Neural crest cell (in vitro differentiated cells): ENCODE results near the gene CD2. TPM values are rescaled to one million over a fixed set of nuclear protein-coding genes. Genes with fewer than 3 reads are reported as not detected.

Experiments used
- DNase-seq: peaks from one replicate; pipeline ENCODE4 v3.0.0; 2021; ENCODE audit warnings: low read depth, mixed read lengths, low spot score
- H3K27ac Mint-ChIP-seq: one replicate; pipeline ENCODE4 v1.8.0; 2021; ENCODE audit warnings: mild to moderate bottlenecking, mixed read lengths; ENCODE audit not compliant: unreplicated experiment
- H3K27me3 Mint-ChIP-seq: 2 replicates; pipeline ENCODE4 v1.8.0; 2021; ENCODE audit warnings: low read depth, mild to moderate bottlenecking, mixed read lengths
- H3K36me3 Mint-ChIP-seq: 2 replicates; pipeline ENCODE4 v1.8.0; 2021; ENCODE audit warnings: low read depth, mild to moderate bottlenecking, mixed read lengths
- H3K4me1 Mint-ChIP-seq: 2 replicates; pipeline ENCODE4 v1.8.0; 2021; ENCODE audit warnings: mixed read lengths
- H3K4me3 Mint-ChIP-seq: one replicate; pipeline ENCODE4 v1.8.0; 2021; ENCODE audit warnings: mild to moderate bottlenecking, mixed read lengths
- H3K9me3 Mint-ChIP-seq: 2 replicates; pipeline ENCODE4 v1.8.0; 2021; ENCODE audit warnings: mixed read lengths
- total RNA-seq: library from RNA; stranded (reverse); gene quantifications from 2 replicates; pipeline ENCODE4 v1.2.1, GENCODE V29; 2021
- TF ChIP-seq, protein P1 (sequence below): fragments of 200-600 bp; sonication (generic); conservative IDR thresholded peaks from 2 replicates; pipeline ENCODE4 v1.5.0; 2021; ENCODE audit warnings: antibody characterized with exemption, mild to moderate bottlenecking

Gene CD2
- total RNA-seq, 1 donor from 2014 or later, result not detected

DNA sequence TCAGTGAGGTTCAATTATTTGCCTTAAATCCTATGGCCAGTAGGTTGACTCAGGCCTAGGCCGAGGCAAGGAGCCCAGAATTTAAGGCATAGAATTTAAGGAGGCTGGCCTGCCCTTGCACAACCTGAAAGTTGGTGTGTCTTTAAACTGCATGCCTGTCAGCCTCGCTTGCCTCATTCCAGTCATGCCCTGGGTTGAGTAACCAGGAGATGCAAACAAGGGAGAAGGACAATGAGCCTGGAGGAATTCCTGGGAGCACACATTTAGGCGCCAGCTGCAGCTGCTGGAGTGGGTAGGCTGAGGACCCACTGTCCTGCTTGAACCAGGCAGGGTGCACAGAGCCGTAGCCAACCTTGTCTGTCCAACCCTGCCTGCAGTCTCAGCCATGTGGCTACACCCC, 11.7 kb downstream of the CD2 start:
- Mint-ChIP-seq H3K4me3 (no peak overlapping the region), H3K4me1 (peaks cover 23% of the 10 kb centered on the region), H3K27me3 (no peaks in the 10 kb centered on the region), H3K9me3 (peaks cover 2% of the 10 kb centered on the region), H3K36me3 (no peaks in the 10 kb centered on the region), H3K27ac (no peak overlapping the region)
- DNase-seq, result no peak
- TF ChIP-seq, protein P1, sequence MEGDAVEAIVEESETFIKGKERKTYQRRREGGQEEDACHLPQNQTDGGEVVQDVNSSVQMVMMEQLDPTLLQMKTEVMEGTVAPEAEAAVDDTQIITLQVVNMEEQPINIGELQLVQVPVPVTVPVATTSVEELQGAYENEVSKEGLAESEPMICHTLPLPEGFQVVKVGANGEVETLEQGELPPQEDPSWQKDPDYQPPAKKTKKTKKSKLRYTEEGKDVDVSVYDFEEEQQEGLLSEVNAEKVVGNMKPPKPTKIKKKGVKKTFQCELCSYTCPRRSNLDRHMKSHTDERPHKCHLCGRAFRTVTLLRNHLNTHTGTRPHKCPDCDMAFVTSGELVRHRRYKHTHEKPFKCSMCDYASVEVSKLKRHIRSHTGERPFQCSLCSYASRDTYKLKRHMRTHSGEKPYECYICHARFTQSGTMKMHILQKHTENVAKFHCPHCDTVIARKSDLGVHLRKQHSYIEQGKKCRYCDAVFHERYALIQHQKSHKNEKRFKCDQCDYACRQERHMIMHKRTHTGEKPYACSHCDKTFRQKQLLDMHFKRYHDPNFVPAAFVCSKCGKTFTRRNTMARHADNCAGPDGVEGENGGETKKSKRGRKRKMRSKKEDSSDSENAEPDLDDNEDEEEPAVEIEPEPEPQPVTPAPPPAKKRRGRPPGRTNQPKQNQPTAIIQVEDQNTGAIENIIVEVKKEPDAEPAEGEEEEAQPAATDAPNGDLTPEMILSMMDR, result no peak

- Mint-ChIP-seq H3K36me3 (no peaks in the 10 kb centered on the region), H3K27me3 (no peaks in the 10 kb centered on the region), H3K27ac (no peak overlapping the region), H3K4me3 (no peak overlapping the region), H3K9me3 (peaks cover 2% of the 10 kb centered on the region), H3K4me1 (peaks cover 23% of the 10 kb centered on the region)
- TF ChIP-seq, protein P1, result no peak
- DNase-seq, result no peak
These were observed 12.6 kb downstream of the CD2 start for GRCh38 chr1:116766616-116767469.

GRCh38 chr1:116767782-116768382, 13.7 kb downstream of the CD2 start:
- Mint-ChIP-seq H3K9me3 (peaks cover 2% of the 10 kb centered on the region), H3K4me1 (peaks cover 15% of the 10 kb centered on the region), H3K36me3 (no peaks in the 10 kb centered on the region), H3K27ac (no peak overlapping the region), H3K27me3 (no peaks in the 10 kb centered on the region), H3K4me3 (no peak overlapping the region)
- TF ChIP-seq, protein P1, result no peak
- DNase-seq, result no peak

GRCh38 chr1:116768416-116769103, 14.3 kb downstream of the CD2 start:
- no peak overlapping the region for H3K27ac Mint-ChIP-seq
- no peaks in the 10 kb centered on the region for H3K9me3 Mint-ChIP-seq
- no peak overlapping the region for H3K4me3 Mint-ChIP-seq
- H3K36me3 Mint-ChIP-seq, result no peaks in the 10 kb centered on the region
- no peak for DNase-seq
- TF ChIP-seq, protein P1, result no peak
- H3K4me1 Mint-ChIP-seq, result peaks cover 8% of the 10 kb centered on the region
- no peaks in the 10 kb centered on the region for H3K27me3 Mint-ChIP-seq

- DNase-seq, result no peak
- Mint-ChIP-seq H3K9me3 (peaks cover under 1% of the 10 kb centered on the region), H3K4me3 (no peak overlapping the region), H3K27me3 (no peaks in the 10 kb centered on the region), H3K4me1 (peaks cover 3% of the 10 kb centered on the region), H3K27ac (no peak overlapping the region), H3K36me3 (no peaks in the 10 kb centered on the region)
- TF ChIP-seq, protein P1, result no peak
These were observed 14.8 kb downstream of the CD2 start for GRCh38 chr1:116769104-116769452.
